ENCODE measurements around the gene KIF22.

KIF22 gene

GRCh38 chr16:29804020-29804419 is 13.5 kb downstream of the KIF22 start:
- no peak for DNase-seq (ENCODE audit: low spot score)

- DNase-seq (ENCODE audit: low spot score) = no peak
These were observed 14.1 kb downstream of the KIF22 start for GRCh38 chr16:29804455-29805231.

- peak; percentile 88 for DNase-seq (ENCODE audit: low spot score)
These were observed 14.9 kb downstream of the KIF22 start for GRCh38 chr16:29805232-29806098.

GRCh38 chr16:29806099-29806579 is 15.6 kb downstream of the KIF22 start, which contains the start of gene MAZ:
MAZ (plus strand) TSS chr16:29806529; CDS start chr16:29806702, 173 bp downstream.
- DNase-seq (ENCODE audit: low spot score) = no peak

GRCh38 chr16:29806641-29807425 is 16.3 kb downstream of the KIF22 start:
- DNase-seq (ENCODE audit: low spot score) = peak; percentile 47

GRCh38 chr16:29807426-29808218 is 17.1 kb downstream of the KIF22 start:
- DNase-seq (ENCODE audit: low spot score) = peak; percentile 37

GRCh38 chr16:29808219-29808900 is 17.8 kb downstream of the KIF22 start:
- DNase-seq (ENCODE audit: low spot score) = no peak

GRCh38 chr16:29809031-29809747 is 18.6 kb downstream of the KIF22 start:
- DNase-seq (ENCODE audit: low spot score) = no peak

GRCh38 chr16:29809850-29810698 is 19.5 kb downstream of the KIF22 start:
- no peak for DNase-seq (ENCODE audit: low spot score)

- no peak for DNase-seq (ENCODE audit: low spot score)
These were observed 20.2 kb downstream of the KIF22 start for GRCh38 chr16:29810699-29811169.

GRCh38 chr16:29811170-29811895 is 20.8 kb downstream of the KIF22 start:
- DNase-seq (ENCODE audit: low spot score) = peak; percentile 78

GRCh38 chr16:29811896-29812665 is 21.5 kb downstream of the KIF22 start, which contains the start of gene PRRT2:
PRRT2 (plus strand) TSS chr16:29812193; CDS start chr16:29813055, 862 bp downstream.
- DNase-seq (ENCODE audit: low spot score) = peak; percentile 57

GRCh38 chr16:29812754-29813643 is 22.4 kb downstream of the KIF22 start:
- DNase-seq (ENCODE audit: low spot score) = no peak

GRCh38 chr16:29813644-29814562 is 23.4 kb downstream of the KIF22 start:
- no peak for DNase-seq (ENCODE audit: low spot score)

GRCh38 chr16:29814592-29814991 is 24.0 kb downstream of the KIF22 start:
- DNase-seq (ENCODE audit: low spot score) = no peak
